Right lobe of liver (tissue), 6 donors: ENCODE measurements around the gene THG1L. TPM values are rescaled to one million over a fixed set of nuclear protein-coding genes. Genes with fewer than 3 reads are reported as not detected.
A peak's percentile ranks its signal among the peaks of the same experiment; 100 is the strongest.
"Not testable (repeated sequence)": the region's sequence is repeated elsewhere in the genome, so short reads cannot be mapped to it uniquely, and the experiment has no call there.

ENCODE experiments used
- ATAC-seq, 4 donors: fragments of 200-7000 bp; cut with Tn5 transposase; one replicate each; pipeline ENCODE4 v1.9.1; 2020; ENCODE audit warnings: mild to moderate bottlenecking in 4 of 4, moderate library complexity in 4 of 4
- DNase-seq, 3 donors: peaks; one replicate each; pipeline ENCODE4 v3.0.0-alpha.2; 2020
- H3K27ac ChIP-seq, 3 donors: fragments of 200-600 bp; one replicate each; pipeline ENCODE4 v1.8.0; 2022
- H3K27me3 ChIP-seq, 2 donors: fragments of 200-600 bp; one replicate each; pipeline ENCODE4 v1.8.0; 2022
- H3K36me3 ChIP-seq, 4 donors: fragments of 200-600 bp; sonication (generic) in 1 of 4; one replicate each; pipeline versions ENCODE4 v1.5.1 to v1.8.0; 2017 to 2022; ENCODE audit warnings: control low read depth in 1 of 4
- H3K4me1 ChIP-seq, 4 donors: fragments of 200-600 bp; sonication (generic) in 1 of 4; one replicate each; pipeline versions ENCODE4 v1.5.1 to v1.8.0; 2017 to 2022; ENCODE audit warnings: control low read depth in 1 of 4
- H3K4me3 ChIP-seq, 3 donors: fragments of 200-600 bp; one replicate each; pipeline ENCODE4 v1.8.0; 2022
- H3K9me3 ChIP-seq, 4 donors: fragments of 200-600 bp; sonication (generic) in 1 of 4; one replicate each; pipeline versions ENCODE4 v1.5.1 to v1.8.0; 2017 to 2022; ENCODE audit warnings: control low read depth in 1 of 4
- CTCF ChIP-seq, 4 donors: fragments of 200-600 bp in 3 of 4; fragments of 450-650 bp in 1 of 4; IDR thresholded peaks; one replicate each; pipeline versions ENCODE4 v1.5.1 to v1.8.0; 2016 to 2022; ENCODE audit warnings: antibody characterized with exemption in 4 of 4, mild to moderate bottlenecking in 2 of 4
- POLR2A ChIP-seq: fragments of 450-650 bp; IDR thresholded peaks from one replicate; pipeline ENCODE4 v1.6.1; 2017; ENCODE audit warnings: antibody characterized with exemption, mild to moderate bottlenecking
- WGBS: methylation state at CpG from one replicate; pipeline ENCODE4 v1.1.6; 2018; ENCODE audit warnings: low coverage, low lambda C conversion rate; ENCODE audit not compliant: insufficient coverage; ENCODE audit errors: missing lambda C conversion rate; 5-methylcytosine and 5-hydroxymethylcytosine counted together
- intact Hi-C, 2 donors: fragments of 100-400 bp; cut with DNase I; formaldehyde crosslinking; loops; one replicate each; pipeline versions ENCODE4 v1.11.2 to v1.14.1; 2022
- total RNA-seq, 6 experiments: library from RNA; depleted of rRNA in 2 of 6; stranded (reverse); fragments of >200 nt in 2 of 6; fragmentation: NEBNext Ultra II Directional in 3 of 6; extraction: Animal tissue kit (Norgen Biotek cat#: 25700) in 3 of 6; gene quantifications; one replicate each; pipeline versions ENCODE4 v1.1.0 to v1.2.4, GENCODE V29; 2016 to 2023
- donor health status: DM: no; HTN: yes; CAD: no.
- donor health status: DM: no; HTN: no; CAD: no.
- donor health status: DM: no; HTN: no; CAD: no.
- donor health status: DM: no; HTN: yes; CAD: no.
- donor health status: DM: no; HTN: yes; CAD: no.

THG1L gene
- total RNA-seq, 6 experiments from 2014 or later, result 3.3 to 7.8 (median 5.5) TPM

DNA sequence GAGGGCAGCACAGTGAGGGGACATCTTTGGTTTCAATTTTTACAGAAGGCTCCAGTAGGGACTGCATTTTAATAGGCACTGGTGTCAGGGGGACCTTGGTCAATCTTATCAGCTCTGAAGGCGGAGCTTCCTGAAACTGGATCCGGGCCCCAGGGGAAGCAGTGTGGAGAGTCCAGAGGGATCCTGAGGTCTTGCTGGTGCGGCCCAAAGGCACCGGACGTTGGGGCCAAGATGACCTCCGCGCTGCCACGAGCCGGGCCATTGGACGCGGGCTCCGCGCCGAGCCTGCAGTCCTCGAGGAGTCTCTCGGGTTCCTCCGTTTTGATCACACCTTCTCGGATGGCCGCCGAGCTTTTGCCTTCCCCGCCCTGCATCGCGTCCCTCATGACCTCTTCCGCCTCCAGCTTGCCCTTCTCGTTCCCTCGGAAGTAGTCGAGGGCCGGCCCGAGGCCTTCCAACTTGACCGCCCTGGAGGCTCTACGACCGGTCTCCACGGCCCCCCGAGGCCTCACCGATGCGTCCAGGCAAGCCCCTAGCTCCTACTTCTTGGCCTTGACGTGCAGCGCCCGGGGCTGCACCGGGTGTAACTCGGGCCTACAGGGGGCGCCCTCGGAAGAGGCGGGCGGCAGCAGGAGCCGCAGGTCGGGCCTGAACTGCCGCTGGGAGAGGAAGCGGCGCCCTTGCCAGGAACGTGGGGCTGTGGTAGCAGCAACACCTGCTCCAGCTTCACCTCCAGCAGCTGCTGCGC is 41.1 kb upstream of the THG1L start:
- peak in 1 of 4 donors; percentile 33 for ATAC-seq
- intact Hi-C loops, result no loop called here
- 45% methylated on average over 10 of the region's 52 CpGs for WGBS
- Histone ChIP-seq H3K27ac (no peak overlapping the region), H3K4me3 (no peak overlapping the region), H3K27me3 (no peaks in the 10 kb centered on the region), H3K36me3 (no peaks in the 10 kb centered on the region), H3K9me3 (no peaks in the 10 kb centered on the region), H3K4me1 (no peaks in the 10 kb centered on the region)
- TF ChIP-seq POLR2A (no peak), CTCF (IDR thresholded peaks at IDR 0.05) (peak in 1 of 4 donors; percentile 5)
- peak in 1 of 3 donors; percentile 9 for DNase-seq

- intact Hi-C loops, result no loop called here
- ATAC-seq (peak in 1 of 4 donors; percentile 16), DNase-seq (no peak)
Measured at GRCh38 chr5:157690690-157691433, 40.4 kb upstream of the THG1L start.

DNA sequence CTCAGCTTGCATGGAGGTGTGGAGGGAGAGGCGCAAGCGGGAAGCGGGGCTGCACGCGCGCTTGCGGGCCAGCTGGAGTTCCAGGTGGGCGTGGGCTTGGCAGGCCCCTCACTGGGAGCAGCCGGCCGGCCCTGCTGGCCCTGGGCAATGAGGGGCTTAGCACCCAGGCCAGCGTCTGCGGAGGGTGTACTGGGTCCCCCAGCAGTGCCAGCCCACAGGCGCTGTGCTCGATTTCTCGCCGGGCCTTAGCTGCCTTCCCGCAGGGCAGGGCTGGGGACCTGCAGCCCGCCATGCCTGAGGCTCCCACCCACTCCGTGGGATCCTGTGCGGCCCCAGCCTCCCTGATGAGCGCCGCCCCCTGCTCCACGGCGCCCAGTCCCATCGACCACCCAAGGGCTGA is 37.4 kb upstream of the THG1L start:
- H3K27me3 ChIP-seq, intact Hi-C loops, DNase-seq, H3K27ac ChIP-seq, H3K36me3 ChIP-seq, H3K4me3 ChIP-seq, H3K4me1 ChIP-seq, ATAC-seq, H3K9me3 ChIP-seq: not testable (repeated sequence)
- WGBS, result no CpG with 5 or more reads among the region's 25 CpGs

More at GRCh38 chr5:157690690-157691433, 40.4 kb upstream of the THG1L start:
- Histone ChIP-seq H3K4me3 (no peak overlapping the region), H3K4me1 (no peaks in the 10 kb centered on the region), H3K27me3 (no peaks in the 10 kb centered on the region), H3K36me3 (no peaks in the 10 kb centered on the region), H3K9me3 (no peaks in the 10 kb centered on the region), H3K27ac (no peak overlapping the region)
- TF ChIP-seq POLR2A, result no peak
- 86% methylated on average over 16 of the region's 53 CpGs for WGBS

GRCh38 chr5:157696154-157696553 is 35.1 kb upstream of the THG1L start:
- intact Hi-C loops, H3K4me3 ChIP-seq, H3K36me3 ChIP-seq, H3K9me3 ChIP-seq, ATAC-seq, H3K27ac ChIP-seq, H3K4me1 ChIP-seq, DNase-seq, H3K27me3 ChIP-seq: not testable (repeated sequence)
- WGBS, result 96% methylated on average over 3 of the region's 3 CpGs

GRCh38 chr5:157698674-157699073 is 32.5 kb upstream of the THG1L start:
- DNase-seq, intact Hi-C loops, H3K36me3 ChIP-seq, H3K4me1 ChIP-seq, H3K27ac ChIP-seq, H3K27me3 ChIP-seq, ATAC-seq, H3K9me3 ChIP-seq, H3K4me3 ChIP-seq: not testable (repeated sequence)
- WGBS, result 42% methylated on average over 4 of the region's 4 CpGs

DNA sequence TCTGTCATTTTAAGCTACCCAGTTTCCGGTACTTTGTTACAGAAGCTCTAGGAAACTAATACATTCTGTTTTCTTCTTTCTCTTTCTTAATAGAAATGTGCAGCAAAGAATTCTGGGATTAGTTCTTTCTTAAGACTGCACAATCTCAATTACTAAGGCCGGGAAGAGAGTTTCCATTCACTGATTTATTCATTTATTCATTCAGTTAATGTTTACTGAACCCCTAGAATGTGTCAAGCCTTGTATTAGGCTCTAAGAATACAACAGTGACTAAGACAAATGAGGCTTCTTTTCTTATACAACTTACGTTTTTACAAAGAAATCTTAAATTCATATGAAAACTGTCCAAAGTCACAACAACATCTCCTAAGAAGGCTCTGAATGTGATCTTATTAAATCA is 27.5 kb upstream of the THG1L start:
- TF ChIP-seq POLR2A (no peak), CTCF (IDR thresholded peaks at IDR 0.05) (no peak)
- no peaks in the 10 kb centered on the region for H3K27me3 ChIP-seq
- H3K9me3 ChIP-seq, result no peaks in the 10 kb centered on the region
- no peaks in the 10 kb centered on the region for H3K4me1 ChIP-seq
- no peak for DNase-seq
- intact Hi-C loops, result no loop called here
- no peak for ATAC-seq
- no peak overlapping the region for H3K27ac ChIP-seq
- WGBS, result 63% methylated on average over 3 of the region's 3 CpGs
- no peaks in the 10 kb centered on the region for H3K36me3 ChIP-seq
- H3K4me3 ChIP-seq, result no peak overlapping the region
